HG02981 (cell line): ENCODE results near the gene TAOK1.
A peak's percentile ranks its signal among the peaks of the same experiment; 100 is the strongest.
"Not testable (repeated sequence)": the region's sequence is repeated elsewhere in the genome, so short reads cannot be mapped to it uniquely, and the experiment has no call there.

Experiments used
- ATAC-seq: cut with Tn5 transposase; IDR thresholded peaks from one replicate; pipeline ENCODE4 v1.9.1; 2021; ENCODE audit warnings: mild to moderate bottlenecking, moderate library complexity; ENCODE audit not compliant: unreplicated experiment

TAOK1 gene

DNA sequence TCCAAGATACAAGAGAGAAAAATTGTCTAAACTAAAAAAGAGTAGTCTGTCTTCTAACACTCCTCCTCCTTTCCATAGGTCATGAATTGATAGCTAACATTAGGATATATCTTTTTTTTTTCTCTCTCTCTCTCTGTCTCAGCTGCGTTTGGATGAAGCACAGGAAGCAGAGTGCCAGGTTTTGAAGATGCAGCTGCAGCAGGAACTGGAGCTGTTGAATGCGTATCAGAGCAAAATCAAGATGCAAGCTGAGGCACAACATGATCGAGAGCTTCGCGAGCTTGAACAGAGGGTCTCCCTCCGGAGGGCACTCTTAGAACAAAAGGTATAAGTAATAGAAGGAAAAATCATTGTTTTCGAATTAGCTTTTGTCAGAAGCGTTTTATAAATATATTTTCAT, 143.8 kb downstream of the TAOK1 start:
- ATAC-seq: no peak

DNA sequence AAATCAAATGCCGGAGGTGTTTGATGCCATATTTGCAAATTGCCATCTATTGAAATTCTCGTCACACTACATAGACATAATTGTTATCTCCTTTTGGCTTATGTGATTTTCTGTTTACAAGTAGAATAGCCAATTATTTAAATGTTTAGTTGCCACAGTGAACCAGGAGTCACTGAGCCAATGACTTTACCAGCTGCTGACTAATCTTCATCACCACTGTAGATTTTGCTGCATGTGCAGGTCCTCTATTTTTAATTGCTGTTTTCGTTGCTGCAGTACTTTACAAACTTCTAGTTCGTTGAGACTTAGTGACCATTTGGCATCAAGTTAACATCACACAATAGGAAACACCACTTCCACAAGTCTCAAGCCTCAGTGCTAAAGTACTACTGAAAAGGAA, 153.9 kb downstream of the TAOK1 start:
- ATAC-seq: no peak

DNA sequence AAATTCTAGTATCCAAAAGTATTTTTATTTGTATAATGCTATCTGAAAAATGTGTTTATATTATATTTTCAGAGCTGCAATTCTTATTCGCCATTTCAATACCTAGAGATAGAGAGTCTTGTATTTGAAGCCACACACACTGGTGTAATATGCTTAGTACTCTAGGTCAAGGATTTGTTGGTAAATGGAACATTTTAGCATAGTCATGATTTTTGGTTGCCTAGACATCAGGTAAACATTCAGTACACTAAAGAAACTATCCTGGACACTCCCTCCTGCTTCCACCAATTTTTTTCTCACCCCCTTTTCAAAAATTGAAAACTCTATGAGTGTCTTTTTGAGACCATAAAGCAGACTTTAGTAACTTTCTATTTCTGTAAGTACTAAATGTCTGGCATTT, 155.9 kb downstream of the TAOK1 start:
- ATAC-seq: no peak

DNA sequence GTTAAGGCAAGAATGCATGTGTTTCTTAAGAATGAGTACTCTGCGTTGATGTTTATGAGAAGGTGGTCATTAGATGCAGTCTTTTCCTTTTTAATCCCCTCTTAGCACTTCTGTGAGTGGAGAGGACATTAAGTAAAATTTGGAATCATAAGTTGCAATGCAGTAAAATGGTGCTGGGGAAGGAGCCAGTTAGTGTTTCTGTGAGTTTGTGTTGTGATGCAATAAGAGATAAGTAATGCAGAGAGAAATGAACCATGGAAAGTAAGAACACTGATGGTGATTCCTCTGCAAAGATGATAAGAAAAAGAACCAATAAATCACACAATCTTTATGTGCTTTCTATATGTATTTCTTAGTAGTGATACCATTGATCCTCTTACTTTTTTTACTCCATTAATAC, 156.7 kb downstream of the TAOK1 start:
- no peak for ATAC-seq

GRCh38 chr17:29549177-29549923, 159.2 kb downstream of the TAOK1 start:
- ATAC-seq: peak; percentile 57

DNA sequence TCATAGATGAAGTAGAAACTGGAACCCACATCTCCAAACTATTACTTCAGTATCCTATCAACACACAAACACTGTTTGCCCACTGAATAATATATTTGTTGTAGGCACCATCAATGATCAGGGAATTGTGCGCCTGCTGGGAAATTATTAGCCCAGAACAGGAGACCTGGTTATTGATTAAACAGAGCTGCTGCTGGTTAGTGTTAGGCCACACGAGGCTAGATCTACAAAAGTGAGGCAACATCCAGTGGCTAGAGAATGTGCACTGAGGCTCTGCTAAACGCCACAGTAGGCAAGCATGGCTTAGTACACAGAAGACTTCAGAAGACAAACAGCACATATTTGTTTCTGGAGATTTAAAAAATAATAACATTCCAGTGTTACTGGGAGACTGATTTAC, 165.7 kb downstream of the TAOK1 start:
- no peak for ATAC-seq

DNA sequence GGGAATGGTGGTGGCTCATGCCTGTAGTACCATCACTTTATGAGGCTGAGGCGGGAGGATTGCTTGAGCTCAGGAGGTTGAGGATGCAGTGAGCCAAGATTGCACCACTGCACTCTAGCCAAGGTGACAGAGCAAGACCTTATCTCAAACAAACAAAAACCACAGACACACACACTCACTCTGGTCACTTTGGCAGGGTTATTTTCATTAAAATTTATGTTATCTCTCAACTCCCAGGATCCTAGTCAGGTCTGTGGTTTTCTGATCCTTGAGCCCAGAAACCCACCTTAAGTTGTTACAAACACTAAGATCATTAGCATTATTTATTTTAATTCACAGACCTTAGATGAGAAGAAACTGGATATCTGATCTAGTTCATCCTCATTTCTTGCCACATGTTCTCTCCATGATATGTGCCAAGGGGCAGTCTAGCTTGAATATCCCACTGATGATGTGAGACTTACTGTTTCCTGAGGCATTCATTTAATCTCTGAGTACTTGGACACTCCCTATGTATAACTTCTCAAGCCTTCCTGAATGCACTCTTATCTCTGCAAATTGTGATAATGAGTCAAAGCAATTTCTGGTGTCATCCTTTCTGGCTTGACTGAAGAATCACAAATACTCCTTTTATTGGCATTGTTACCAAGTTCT, 167.0 kb downstream of the TAOK1 start:
- ATAC-seq: no peak

DNA sequence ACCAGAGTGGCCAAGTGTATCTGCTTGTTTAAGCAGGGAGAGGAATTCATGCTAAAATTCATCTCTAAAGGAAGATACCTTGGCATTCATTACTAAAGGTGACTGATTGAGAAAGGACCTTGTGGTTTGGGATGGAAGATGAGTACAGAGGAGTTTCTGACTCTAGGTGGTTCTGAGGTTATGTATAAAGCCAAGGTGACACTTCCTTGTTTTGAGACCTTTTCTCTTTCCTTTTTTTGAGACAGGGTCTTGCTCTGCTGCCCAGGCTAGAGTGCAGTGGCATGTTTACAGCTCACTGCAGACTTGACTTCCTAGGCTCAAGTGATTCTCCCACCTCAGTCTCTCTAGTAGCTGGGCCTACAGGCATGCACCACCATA, 167.6 kb downstream of the TAOK1 start:
- no peak for ATAC-seq

DNA sequence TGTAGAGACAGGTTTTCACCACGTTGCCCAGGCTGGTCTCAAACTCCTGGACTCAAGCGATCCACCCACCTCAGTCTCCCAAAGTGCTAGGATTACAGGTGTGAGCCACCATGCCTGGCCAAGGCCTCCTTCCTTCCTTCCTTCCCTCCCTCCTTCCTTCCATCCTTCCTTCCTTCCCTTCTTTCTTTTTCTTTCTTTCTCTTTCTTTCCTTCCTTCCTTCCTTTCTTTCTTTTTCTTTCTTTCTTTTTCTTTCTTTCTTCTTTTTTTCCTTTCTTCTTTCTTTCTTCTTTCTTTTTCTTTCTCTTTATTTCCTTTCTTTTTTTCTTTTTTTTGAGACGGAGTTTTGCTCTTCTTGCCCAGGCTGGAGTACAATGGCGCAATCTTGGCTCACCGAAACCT, 168.0 kb downstream of the TAOK1 start:
- not testable (repeated sequence) for ATAC-seq

GRCh38 chr17:29559640-29560039, 169.5 kb downstream of the TAOK1 start:
- no peak for ATAC-seq

GRCh38 chr17:29560316-29560715, 170.2 kb downstream of the TAOK1 start:
- ATAC-seq: no peak

DNA sequence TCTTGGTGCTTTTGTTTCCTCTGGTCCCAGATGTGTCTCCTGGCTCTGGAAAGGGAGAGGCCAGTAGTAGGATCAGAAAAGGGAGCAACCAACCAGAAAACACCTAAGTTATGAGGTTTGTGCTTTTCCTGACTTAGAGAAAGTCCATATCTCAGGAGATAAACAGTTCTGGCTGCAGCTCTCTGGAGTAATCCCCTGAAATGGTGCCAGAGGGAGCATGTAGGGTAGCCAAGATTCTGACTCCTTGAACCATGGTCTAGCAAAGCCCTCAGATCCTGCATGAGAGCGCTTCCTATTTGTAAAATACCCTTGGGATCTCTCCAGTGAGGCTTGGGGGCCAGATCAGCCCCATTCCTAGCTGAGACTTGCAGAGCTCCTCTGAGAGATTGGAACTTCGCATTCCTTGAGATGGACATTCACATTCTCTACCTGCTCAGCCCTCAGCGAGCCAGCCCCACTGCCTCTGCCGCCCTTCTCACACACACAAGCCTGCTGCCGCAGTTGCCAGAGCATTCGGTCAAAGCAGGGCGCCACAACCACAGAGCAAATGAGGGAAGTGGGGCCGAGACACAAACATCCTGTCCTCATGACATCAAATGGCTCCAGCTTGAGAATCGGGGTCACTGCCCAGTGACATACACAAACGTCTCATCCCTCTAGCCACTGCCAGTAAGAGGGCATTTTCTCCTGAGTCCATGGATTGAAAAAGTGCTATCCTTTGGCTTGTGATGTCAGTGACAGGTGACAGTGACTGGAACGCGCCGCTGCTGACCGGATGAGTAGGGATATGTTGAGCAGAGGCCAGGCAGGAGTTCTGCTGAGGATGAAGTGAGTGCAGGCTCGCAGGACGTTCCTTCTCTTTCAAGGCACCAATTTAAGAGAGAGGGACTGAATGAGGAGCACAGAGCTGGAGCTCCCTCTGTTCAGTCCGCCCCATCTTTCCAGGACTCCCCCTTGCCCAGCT, 171.7 kb downstream of the TAOK1 start:
- no peak for ATAC-seq

DNA sequence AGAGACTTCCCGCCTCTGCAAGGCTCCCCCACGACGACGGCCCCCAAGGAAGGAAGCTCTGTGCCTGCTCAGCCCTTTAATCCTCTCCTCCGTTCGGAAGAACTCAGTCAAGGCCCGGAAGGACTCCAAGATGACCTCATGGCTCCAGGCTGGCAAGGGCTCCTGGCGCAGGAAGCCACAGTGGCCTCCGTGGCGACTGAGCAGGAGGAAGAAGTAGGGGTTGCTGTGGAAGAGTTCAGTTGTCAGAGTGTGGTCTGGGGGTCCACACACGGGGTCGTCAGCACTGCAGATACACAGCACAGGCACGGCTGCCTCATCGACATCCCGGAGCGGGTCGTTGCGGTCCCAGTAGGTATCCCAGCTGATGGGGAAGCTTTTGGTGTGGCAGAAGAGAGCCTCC, 172.5 kb downstream of the TAOK1 start:
- no peak for ATAC-seq

GRCh38 chr17:29563816-29564215, 173.7 kb downstream of the TAOK1 start:
- no peak for ATAC-seq

DNA sequence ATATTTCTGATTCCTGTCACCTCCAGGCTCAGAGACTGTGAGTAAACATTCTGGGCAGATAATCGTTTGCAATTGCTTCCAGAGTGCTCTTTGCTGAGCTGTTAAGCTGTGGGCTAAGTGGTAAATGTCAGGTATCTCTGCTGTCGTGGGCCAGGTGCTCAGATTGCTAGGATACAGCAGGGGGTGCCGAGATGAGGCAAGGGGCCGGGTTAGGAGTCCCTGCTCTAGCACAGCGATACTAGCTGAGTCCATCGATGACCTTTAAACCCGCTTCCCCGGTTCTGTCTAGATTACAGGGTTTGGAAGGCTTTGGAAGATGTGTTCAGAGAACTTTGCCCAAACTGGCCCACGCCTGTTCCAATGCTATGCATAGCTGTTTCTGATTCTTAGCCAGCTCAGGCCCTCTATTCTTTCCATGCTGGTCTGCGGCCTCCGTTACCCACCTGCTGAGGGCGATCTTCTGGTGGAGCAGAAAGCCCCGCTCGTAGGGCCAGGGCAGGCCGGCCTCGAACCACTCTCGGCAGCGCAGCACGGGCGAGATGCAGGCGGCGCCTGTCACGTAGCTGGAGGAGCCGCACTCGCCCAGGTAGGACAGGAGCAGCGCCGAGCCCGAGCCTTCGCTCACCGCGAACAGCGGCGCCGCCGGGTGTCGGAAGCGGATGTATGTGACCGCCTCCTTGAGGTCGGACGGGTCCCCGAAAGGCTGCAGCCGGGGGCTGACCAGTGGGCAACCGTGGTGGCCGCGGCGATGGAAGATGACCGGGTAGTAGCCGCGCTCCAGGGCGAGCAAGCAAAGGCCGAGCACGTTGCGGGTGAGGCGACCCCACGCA, 175.7 kb downstream of the TAOK1 start:
- no peak for ATAC-seq

DNA sequence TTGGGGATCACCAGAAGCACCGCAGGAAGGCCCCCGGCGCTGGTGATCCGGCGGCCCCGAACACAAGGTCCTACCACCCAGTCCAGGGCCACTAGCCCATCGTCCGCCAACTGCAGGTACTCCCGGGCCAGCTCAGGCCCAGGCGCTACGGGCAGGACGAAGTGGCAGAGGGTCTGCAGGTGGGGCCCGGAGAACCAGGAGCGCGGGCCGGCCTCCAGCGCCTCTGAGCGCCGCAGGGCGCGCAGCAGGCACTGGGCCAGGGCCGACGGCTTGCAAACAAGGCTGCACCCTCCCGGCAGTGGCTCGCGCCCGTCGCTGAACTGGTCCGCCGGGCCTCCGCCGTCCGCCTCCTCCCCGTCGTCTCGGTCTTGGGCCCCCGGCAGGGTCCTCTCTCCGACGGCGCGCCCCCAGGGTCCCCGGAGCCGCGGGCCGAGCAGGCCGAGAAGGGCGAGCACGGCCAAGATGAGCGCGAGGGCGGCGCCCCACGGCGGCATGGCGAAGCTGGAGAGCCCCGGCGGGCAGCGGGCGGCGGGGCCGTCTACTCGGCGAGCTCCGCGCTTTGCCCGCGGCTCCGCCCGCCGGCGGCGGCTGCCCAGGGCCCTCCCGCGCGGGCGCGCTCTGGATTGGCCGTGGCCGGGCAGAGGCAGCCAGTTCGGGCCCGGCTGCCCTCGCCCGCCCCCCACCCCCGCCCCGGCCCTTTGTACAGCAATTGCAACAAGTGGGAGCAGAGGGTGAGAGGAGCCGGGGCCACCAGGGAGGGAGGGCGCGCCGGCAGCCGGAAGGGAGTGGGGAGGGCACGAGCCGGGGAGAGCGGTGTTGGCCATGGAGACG, 176.5 kb downstream of the TAOK1 start, which contains the start of gene ABHD15:
TSS of gene ABHD15 (minus strand) at position 565 of the 831 bp plus-strand sequence. CDS start at position 494, 71 bp downstream.
- ATAC-seq: no peak

- ATAC-seq: no peak
Observed at GRCh38 chr17:29567304-29567553, 177.1 kb downstream of the TAOK1 start.

DNA sequence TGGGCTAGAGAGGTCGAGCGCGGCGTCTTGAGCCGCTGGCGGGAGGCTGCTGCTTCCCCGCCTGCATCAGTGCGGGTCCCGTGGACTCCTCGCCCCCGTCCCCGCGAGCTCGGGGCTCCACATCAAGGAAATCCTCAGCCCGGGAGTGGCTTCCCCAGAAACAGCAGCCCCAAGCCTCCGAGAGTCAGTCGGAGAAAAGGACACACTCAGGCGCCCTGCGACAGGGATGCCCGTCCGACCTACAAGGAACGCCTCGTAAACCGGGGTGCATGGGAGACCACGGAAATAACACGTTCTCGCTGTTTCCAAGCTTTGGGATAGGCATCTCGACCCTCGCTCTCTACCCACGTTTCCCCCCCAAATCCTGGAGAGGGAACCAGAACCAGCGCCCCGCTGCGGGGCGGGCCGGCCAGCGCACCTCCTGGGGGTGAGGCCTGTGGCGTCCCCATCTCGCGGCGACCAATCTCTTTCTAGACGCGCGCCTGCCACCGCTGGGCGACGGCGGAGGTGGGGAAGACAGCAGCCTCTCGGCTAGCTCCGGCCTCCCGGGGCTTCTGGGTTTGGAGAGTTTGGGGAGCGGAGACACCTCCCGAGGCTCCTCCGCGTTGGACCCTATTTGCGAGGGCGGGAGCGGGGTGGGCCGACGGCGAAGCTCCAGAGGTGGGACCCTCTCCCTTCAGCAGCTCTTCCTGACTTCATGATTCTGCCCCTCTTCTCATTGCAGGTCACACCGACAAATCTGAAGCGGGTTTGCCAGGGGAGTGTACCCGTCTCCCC, 177.6 kb downstream of the TAOK1 start:
- ATAC-seq: peak; percentile 39
